COLO668 (cell line): Measurements from ENCODE around the gene MACROD2.

Experiments
- DNase-seq: peaks from one replicate; lab custom pipeline; 2025; ENCODE audit not compliant: unreplicated experiment; lab: John Stamatoyannopoulos, UW

Gene MACROD2

GRCh38 chr20:16096756-16097326 lies 2101.5 kb downstream of the MACROD2 start:
- no peak for DNase-seq

GRCh38 chr20:16097788-16098187 lies 2102.5 kb downstream of the MACROD2 start:
- no peak for DNase-seq

GRCh38 chr20:16098890-16099639 lies 2103.7 kb downstream of the MACROD2 start:
- no peak for DNase-seq

GRCh38 chr20:16100111-16100510 lies 2104.8 kb downstream of the MACROD2 start:
- DNase-seq, result no peak

- no peak for DNase-seq
These were observed 2105.5 kb downstream of the MACROD2 start for GRCh38 chr20:16100767-16101166.
